ENCODE results near the gene ZNF488.

Gene ZNF488

DNA sequence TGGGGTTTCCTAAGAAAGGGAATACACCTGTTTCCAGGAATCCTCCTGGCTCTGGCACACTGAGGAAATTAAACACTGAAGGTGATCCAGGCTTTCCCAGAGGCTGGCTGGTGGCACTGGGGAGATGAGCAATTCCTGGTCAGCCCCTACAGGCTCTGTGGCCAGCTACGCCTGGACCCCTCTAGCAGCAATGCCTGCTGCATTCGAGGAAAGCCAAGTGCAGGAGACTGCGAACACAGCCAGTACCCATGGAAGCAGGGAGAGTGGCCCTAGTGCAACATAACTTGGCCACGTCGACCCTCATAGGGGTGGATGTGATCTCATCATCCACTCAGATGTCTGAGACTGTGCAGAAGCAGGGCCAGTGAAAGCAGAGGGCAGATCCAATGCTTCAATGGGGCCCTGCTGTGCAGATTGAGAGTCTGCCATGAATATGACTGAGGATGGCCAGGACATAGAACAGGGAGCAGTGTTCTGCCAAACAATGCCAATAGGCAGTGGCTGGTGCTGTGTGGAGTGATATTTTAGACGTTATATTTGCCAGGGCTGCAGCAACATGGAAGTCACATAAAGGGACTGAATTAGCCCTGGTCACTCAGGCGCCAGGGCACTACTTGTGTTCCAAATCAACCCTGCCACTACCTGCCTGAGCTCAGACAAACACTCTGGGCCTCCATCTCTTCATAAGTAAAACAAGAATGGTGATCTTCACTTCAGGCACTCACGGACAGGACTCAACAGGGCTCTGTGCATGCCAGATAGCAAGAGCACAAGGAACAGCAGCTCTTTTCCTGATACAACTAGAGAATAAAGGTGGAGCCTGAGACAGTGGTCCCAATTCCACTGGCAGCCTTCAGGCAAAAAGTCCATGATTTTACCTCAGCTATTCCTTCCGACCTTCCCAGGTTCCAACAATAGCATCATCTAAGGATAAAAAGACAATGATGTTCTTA, 2.4 kb downstream of the ZNF488 start:
- Mint-ChIP-seq H3K4me1 (ENCODE audit: low read depth) (peaks cover 34% of the 10 kb centered on the region), H3K4me3 (no peak overlapping the region), H3K27ac (no peak overlapping the region), H3K36me3 (ENCODE audit: low read depth) (peaks cover 5% of the 10 kb centered on the region), H3K9me3 (no peaks in the 10 kb centered on the region), H3K27me3 (ENCODE audit: low read depth) (peaks cover 62% of the 10 kb centered on the region)
- no peak for DNase-seq (ENCODE audit: low spot score)

DNA sequence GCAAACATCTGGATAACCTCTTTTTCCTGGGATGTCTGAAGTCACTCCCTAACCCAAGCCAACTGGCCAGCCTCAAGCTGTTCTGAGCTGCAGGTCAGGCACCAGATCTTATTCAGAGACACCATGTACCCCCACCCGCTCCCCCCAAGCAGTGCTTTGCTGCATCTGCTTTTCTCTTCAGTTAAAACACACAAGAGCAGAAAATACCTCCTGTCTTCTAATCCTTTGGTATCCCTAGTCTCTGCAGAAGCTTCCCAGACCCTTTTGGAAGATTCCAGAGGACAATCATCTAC, 3.0 kb downstream of the ZNF488 start:
- Mint-ChIP-seq H3K9me3 (no peaks in the 10 kb centered on the region), H3K27me3 (ENCODE audit: low read depth) (peaks cover 68% of the 10 kb centered on the region), H3K4me3 (no peak overlapping the region), H3K36me3 (ENCODE audit: low read depth) (peaks cover 5% of the 10 kb centered on the region), H3K27ac (no peak overlapping the region), H3K4me1 (ENCODE audit: low read depth) (peaks cover 34% of the 10 kb centered on the region)
- no peak for DNase-seq (ENCODE audit: low spot score)

DNA sequence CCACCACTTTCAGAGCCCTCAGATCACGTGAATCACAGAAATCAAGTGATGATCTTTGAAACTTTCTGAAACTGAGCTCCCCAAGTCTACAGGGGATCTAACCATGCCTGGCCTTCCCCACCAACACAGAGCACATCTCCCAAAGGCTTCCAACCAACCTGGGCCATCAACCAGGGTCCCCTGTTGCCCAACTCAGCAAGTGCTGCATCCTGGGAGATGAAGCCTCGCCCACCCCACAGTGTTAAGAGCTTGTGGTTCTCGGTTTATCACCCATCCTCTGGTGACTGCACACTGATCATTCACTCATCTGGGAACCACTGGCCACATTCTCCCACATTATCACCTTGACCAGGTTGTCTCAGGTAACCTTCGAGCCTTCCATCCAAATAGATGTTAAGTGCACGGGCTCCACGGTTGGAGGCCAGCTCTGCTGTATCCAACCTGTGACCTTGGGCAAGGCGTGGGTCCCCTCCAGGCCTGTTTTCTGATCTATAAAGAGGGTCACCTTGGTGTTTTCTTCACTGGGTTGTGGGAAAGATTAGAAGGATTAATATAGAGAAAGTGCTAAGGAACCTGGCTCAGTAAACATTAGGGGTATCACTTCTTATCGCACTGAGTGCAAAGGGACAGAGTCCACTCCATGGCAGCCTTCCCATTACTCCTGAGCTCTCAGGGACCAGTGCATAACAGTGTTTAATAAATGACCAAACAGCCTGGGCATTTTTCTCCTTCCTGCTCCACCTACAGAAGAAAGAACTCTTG, 3.6 kb downstream of the ZNF488 start:
- H3K27me3 Mint-ChIP-seq (ENCODE audit: low read depth), result peaks cover 72% of the 10 kb centered on the region
- no peak overlapping the region for H3K27ac Mint-ChIP-seq
- no peak overlapping the region for H3K4me3 Mint-ChIP-seq
- H3K4me1 Mint-ChIP-seq (ENCODE audit: low read depth), result peaks cover 34% of the 10 kb centered on the region
- no peak for DNase-seq (ENCODE audit: low spot score)
- H3K9me3 Mint-ChIP-seq, result no peaks in the 10 kb centered on the region
- H3K36me3 Mint-ChIP-seq (ENCODE audit: low read depth), result peaks cover 3% of the 10 kb centered on the region

DNA sequence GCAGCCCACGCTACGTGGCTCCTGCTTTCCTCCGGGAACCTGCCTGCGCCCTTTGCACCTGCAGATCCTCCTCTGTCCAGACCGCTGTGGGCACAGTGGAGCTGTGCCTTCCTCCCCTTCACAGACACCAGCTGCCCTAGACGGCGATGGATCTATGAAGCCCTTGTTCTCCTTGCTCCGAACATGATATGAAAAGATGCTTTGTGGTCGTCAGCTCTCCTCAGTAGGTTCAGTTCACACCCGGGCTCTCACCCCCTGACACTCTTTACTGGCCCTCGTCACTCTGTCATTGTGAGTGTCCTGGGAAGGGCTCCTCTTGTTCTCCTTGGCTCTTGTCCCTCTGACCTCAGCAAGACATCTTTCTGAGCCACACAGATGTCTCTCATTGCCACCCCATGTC, 4.2 kb downstream of the ZNF488 start:
- H3K9me3 Mint-ChIP-seq, result no peaks in the 10 kb centered on the region
- peak overlapping the region; percentile 9 for H3K27ac Mint-ChIP-seq
- peaks cover 2% of the 10 kb centered on the region for H3K36me3 Mint-ChIP-seq (ENCODE audit: low read depth)
- no peak for DNase-seq (ENCODE audit: low spot score)
- no peak overlapping the region for H3K4me3 Mint-ChIP-seq
- peaks cover 72% of the 10 kb centered on the region for H3K27me3 Mint-ChIP-seq (ENCODE audit: low read depth)
- H3K4me1 Mint-ChIP-seq (ENCODE audit: low read depth), result peaks cover 33% of the 10 kb centered on the region

DNA sequence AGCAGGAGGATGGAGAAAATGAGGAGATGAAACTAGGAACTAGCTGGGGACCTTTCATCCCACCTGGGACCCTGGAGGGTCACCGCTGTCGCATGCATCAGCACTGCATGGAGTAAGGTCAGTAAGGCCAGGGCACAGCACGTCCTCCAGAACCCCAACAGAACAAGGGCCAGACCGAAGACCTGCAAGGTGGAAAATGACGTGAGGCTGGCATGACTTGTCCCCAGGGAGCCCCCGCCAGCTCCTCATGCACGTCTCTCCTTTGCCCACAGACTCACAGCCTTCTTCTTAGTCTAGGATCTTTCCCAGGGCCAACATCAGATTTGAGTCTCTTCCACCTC, 4.7 kb downstream of the ZNF488 start:
- no peak for DNase-seq (ENCODE audit: low spot score)
- H3K9me3 Mint-ChIP-seq, result no peaks in the 10 kb centered on the region
- no peaks in the 10 kb centered on the region for H3K36me3 Mint-ChIP-seq (ENCODE audit: low read depth)
- peaks cover 70% of the 10 kb centered on the region for H3K27me3 Mint-ChIP-seq (ENCODE audit: low read depth)
- H3K4me3 Mint-ChIP-seq, result no peak overlapping the region
- no peak overlapping the region for H3K27ac Mint-ChIP-seq
- H3K4me1 Mint-ChIP-seq (ENCODE audit: low read depth), result peaks cover 30% of the 10 kb centered on the region

DNA sequence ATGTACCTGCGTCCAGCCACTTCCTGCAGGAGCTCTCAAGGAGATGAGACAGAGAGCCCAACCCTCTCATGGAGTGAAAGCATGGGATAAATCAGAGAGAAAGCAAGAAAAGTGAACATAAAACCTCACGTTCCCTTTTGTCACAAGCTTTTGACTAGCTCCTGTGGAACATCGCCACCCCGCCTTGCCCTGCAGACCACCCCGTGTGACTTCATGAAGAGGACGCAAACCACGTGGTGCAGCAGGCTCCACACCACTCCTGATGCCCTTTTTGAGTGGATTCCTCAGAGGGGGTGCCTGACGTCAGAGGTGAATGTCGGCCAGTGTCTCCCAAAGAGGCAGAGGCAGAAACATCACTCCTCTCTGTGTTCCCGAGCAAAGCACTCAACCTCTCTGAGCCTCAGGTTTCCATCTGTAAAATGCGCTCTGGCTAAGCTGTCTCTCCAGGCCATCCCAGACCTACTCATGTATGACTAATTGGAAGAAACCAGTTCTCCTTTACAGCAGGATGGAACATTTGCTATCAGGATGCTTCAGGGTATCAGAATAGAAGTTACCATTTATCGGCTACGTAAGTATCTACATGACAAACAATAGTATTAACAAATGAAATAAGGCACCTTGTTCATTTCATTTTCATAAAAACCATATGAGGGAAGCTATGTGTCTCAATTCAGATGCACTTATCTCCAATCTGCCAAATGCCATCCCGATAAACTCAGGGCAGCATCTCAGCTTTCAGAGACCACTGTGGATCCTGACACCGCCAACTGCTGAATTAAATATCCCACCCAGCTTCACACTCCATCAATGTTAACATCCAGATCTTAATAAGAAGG, 5.3 kb downstream of the ZNF488 start:
- Mint-ChIP-seq H3K27ac (no peak overlapping the region), H3K4me3 (no peak overlapping the region), H3K9me3 (no peaks in the 10 kb centered on the region), H3K4me1 (ENCODE audit: low read depth) (peaks cover 29% of the 10 kb centered on the region), H3K36me3 (ENCODE audit: low read depth) (no peaks in the 10 kb centered on the region), H3K27me3 (ENCODE audit: low read depth) (peaks cover 67% of the 10 kb centered on the region)
- DNase-seq (ENCODE audit: low spot score), result no peak

DNA sequence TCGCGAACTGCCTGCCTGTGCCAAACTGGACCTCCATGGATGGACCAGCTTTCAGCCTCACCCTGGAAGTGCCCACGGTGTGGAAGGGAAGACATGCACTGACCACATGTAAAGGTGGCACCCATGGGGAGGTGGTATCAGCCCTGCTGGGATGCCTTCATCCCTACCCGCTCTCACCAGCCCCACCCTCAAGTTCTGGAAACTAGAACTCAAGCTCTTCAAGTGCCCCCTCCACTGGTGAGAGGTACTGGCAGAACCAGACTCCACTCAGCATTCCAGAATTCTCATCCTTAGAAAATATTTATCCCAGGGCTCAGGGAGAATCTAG, 5.9 kb downstream of the ZNF488 start:
- Mint-ChIP-seq H3K4me1 (ENCODE audit: low read depth) (peaks cover 28% of the 10 kb centered on the region), H3K27me3 (ENCODE audit: low read depth) (peaks cover 65% of the 10 kb centered on the region), H3K27ac (no peak overlapping the region), H3K4me3 (no peak overlapping the region), H3K36me3 (ENCODE audit: low read depth) (no peaks in the 10 kb centered on the region), H3K9me3 (no peaks in the 10 kb centered on the region)
- DNase-seq (ENCODE audit: low spot score), result no peak

DNA sequence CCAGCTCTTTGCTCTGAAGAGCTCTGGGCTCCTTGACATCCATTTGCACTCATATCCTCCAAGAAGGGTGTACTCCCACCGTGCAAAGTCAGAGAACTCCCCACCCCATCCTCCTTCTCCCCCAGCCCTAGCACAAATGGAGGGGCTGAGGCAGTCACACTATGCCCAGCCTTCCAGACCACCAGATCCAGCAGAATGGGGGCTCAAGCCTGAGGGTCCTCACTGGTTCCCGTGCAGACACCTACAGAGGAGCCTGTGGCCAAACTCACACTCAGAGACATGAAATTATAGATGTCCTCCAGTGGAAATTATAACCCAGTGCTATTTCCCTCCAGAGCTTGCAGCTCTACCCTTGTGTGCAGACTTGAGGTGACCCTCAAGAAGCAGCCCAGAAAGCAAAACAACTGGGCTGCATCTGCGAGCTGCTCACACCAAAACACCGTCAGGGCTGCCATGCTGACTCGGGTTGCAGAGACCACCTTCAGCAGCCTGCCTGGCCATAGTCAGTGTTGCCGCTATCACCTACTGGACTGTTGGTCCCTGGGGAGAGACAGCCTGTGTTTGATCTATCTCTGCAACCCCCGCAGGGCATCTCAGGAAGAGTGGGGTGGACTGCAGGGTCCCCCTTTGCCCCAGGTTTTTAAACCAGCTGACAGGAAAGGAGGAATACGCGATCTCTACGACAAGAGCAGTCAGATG, 7.4 kb downstream of the ZNF488 start:
- H3K4me3 Mint-ChIP-seq, result no peak overlapping the region
- DNase-seq (ENCODE audit: low spot score), result no peak

DNA sequence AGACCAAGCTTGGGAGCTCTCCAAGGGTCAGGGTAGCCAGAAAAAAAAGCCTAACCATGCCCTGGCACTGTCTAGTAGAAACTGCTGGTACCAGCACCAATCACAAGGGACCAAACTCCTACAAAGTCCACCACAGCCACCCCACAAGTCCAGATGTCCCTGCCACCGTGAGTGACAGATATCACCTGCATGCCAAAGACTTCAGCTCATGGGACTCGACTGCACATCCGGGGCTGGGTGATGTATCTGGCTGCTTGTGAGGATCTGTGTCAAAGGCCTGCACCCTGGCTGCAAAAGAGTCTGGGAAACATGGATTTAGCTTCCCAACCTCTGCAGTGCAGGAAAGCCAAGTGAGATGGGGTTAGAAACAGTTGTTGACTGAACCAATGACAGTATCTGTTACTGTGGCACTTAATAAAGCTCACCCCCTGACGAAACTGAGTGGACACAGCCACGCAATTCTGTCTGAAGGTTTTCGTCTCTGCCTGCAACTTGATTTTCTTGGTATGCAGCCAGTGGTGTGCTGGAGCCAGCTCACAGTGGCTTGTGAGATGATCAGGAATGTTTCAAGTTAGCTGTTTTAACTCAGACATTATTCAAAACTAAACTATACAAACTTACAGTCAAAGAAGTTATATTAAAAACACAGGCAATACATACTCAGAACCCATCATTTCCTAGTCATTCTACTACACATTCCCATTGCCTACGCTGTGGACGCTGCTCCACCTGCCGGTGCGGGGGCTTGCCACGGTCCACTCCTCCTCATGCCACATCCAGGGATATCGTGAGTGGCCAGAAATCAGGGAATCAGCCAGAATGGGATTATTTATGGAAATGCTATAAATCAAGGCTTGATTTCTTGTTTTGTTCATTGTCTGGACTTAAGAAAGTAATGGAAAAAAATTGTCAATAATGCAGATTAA, 9.2 kb downstream of the ZNF488 start:
- Mint-ChIP-seq H3K4me1 (ENCODE audit: low read depth) (peaks cover 24% of the 10 kb centered on the region), H3K27ac (no peak overlapping the region), H3K9me3 (no peaks in the 10 kb centered on the region), H3K4me3 (no peak overlapping the region), H3K27me3 (ENCODE audit: low read depth) (peaks cover 41% of the 10 kb centered on the region), H3K36me3 (ENCODE audit: low read depth) (no peaks in the 10 kb centered on the region)
- no peak for DNase-seq (ENCODE audit: low spot score)

More for the DNA sequence above, 7.4 kb downstream of the ZNF488 start:
- H3K27ac Mint-ChIP-seq, result no peak overlapping the region
- H3K27me3 Mint-ChIP-seq (ENCODE audit: low read depth), result peaks cover 55% of the 10 kb centered on the region
- no peaks in the 10 kb centered on the region for H3K36me3 Mint-ChIP-seq (ENCODE audit: low read depth)
- H3K9me3 Mint-ChIP-seq, result no peaks in the 10 kb centered on the region
- peaks cover 31% of the 10 kb centered on the region for H3K4me1 Mint-ChIP-seq (ENCODE audit: low read depth)

DNA sequence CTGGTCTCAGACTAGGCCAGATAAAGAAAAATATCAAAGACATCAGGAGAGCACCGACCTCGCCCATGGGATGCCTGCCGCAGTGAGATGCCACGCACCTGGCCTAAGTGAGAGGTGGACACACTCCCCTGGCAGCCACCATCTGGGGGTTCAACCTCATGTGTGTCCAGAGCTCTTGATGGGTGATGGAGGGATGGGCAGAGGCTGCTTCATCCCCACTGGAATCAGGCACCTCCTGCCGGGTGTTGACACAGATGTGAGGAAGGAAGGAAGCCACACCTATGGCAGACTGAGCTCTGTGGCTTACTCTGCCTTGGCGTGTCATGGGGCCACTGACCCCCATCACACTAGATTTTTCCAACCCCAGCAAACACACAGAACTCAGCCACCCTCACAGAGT, 11.4 kb downstream of the ZNF488 start:
- H3K27me3 Mint-ChIP-seq (ENCODE audit: low read depth), result peaks cover 27% of the 10 kb centered on the region
- H3K4me3 Mint-ChIP-seq, result peak overlapping the region; percentile 50
- H3K9me3 Mint-ChIP-seq, result no peaks in the 10 kb centered on the region
- no peak overlapping the region for H3K27ac Mint-ChIP-seq
- H3K36me3 Mint-ChIP-seq (ENCODE audit: low read depth), result no peaks in the 10 kb centered on the region
- H3K4me1 Mint-ChIP-seq (ENCODE audit: low read depth), result peaks cover 21% of the 10 kb centered on the region
- no peak for DNase-seq (ENCODE audit: low spot score)

DNA sequence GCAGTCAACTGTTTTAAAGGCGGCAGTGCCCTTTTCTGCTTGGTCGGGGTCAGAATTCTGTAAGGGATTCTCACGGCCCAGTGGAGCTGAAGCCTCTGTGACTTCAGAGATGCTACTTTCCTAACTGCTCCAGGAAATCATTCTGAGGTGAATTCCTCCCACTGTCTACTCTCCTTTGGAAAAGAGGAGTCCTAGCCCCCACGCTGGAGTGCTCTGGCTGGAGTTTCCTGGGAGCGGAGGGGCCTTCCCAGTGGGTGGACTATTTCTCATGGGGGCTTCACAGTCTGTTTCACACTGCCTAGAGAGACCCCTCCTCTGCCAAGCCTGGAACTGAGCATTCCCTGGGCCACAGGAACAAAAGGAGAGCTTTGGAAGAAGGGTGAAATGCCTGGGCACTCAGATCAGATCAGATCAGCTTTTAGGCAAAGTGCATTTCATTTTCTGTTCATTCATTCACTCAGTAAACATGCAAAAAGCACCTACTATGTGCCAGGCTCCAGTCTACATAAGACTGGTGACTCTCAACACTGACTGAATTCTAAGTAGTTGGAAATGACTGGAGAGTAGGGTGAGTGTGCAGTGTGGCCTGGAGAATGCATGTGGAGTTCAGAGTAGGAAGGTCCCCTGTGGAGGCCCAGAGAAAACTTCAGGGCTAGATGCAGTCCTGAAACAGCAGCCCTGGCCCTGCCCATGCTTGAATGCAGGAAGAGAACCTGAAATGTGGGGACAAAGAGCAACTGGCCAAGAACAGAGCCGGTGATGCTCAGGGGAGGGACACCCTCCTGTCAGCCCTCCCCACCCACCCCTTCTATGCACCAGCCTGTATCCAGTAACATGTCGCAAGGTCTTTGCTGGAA, 12.2 kb downstream of the ZNF488 start:
- Mint-ChIP-seq H3K4me1 (ENCODE audit: low read depth) (peaks cover 13% of the 10 kb centered on the region), H3K27ac (no peak overlapping the region), H3K9me3 (no peaks in the 10 kb centered on the region), H3K27me3 (ENCODE audit: low read depth) (peaks cover 18% of the 10 kb centered on the region), H3K4me3 (peak overlapping the region; percentile 50), H3K36me3 (ENCODE audit: low read depth) (no peaks in the 10 kb centered on the region)
- no peak for DNase-seq (ENCODE audit: low spot score)

DNA sequence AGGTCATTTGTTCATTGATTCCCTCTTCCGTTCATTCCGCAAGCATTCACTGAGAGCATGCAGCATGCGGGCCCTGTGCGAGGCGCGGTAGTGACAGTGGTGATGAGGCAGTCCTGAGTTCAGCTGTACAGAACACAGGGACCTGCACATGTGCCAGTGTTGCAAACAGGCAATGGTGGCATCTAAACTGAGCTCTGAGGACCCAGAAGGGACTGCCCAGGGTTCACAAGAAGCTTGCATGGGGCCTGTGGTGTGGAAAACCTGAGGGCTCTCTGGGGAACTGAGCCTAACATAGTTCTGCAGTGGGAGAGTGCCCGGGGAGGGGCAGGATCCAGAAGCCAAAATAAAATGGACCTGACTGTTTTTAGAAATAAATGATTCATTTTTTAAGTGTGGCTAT, 13.2 kb downstream of the ZNF488 start:
- Mint-ChIP-seq H3K27ac (no peak overlapping the region), H3K9me3 (no peaks in the 10 kb centered on the region), H3K36me3 (ENCODE audit: low read depth) (no peaks in the 10 kb centered on the region), H3K27me3 (ENCODE audit: low read depth) (peaks cover 9% of the 10 kb centered on the region), H3K4me1 (ENCODE audit: low read depth) (peaks cover 13% of the 10 kb centered on the region), H3K4me3 (no peak overlapping the region)
- DNase-seq (ENCODE audit: low spot score), result no peak
